HT1080 (cell line): Measurements from ENCODE around the gene CLMN. TPM values are rescaled to one million over a fixed set of nuclear protein-coding genes. Genes with fewer than 3 reads are reported as not detected.

Experiments used
- DNase-seq: peaks from one replicate; pipeline ENCODE4 v3.0.0-alpha.2; 2015; ENCODE audit warnings: low read depth
- total RNA-seq: library from RNA; depleted of rRNA; stranded (reverse); fragments of >200 nt; shearing (Covaris generic); gene quantifications from 2 replicates; pipeline ENCODE4 v1.2.3, GENCODE V29; 2014

CLMN gene
- total RNA-seq, 1 experiment from 2014 or later: 3.8 TPM

DNA sequence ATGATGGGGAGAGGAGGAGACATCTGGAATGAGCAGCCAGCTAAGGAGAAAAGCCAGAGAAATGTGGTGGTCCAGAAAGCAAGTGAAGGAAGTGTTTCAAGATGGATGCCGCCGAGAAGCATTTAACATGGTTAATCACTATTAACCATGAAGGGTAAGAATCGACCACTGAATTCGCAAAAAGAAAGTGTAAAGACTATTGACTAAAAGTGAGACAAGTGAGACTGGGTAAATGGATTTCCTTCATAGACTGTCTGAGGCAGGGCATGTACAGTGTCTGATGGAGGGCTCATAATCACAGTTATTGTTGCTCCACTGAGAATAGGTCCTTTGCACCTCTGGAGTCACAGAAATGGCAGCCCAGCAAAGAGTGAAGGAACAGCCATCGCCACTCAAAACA, 25.3 kb upstream of the CLMN start:
- DNase-seq: no peak

GRCh38 chr14:95344536-95344935, 24.8 kb upstream of the CLMN start:
- DNase-seq: no peak

DNA sequence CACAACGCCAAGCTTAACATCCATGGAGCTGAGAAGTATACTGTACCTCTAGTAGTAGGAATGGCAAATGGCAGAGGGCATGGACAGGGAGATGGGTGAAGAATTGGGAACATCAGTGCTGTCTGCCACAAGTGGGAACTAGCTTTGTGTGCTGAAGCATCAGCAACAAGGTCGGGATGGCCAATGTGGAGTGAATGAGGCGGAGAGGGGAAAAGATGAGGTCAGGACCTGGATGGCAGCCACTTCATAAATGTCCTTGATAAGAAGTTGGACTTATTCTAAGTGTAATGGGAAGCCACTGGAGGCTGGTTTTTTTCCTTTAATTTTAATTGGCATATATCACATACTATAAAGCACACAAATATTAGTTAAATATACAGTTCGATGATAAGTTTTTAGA, 21.9 kb upstream of the CLMN start:
- no peak for DNase-seq

GRCh38 chr14:95341115-95341514, 21.4 kb upstream of the CLMN start:
- peak; percentile 64 for DNase-seq

GRCh38 chr14:95340201-95340697, 20.5 kb upstream of the CLMN start:
- DNase-seq: peak; percentile 37

- DNase-seq: no peak
Measured at GRCh38 chr14:95339301-95339865, 19.7 kb upstream of the CLMN start.

DNA sequence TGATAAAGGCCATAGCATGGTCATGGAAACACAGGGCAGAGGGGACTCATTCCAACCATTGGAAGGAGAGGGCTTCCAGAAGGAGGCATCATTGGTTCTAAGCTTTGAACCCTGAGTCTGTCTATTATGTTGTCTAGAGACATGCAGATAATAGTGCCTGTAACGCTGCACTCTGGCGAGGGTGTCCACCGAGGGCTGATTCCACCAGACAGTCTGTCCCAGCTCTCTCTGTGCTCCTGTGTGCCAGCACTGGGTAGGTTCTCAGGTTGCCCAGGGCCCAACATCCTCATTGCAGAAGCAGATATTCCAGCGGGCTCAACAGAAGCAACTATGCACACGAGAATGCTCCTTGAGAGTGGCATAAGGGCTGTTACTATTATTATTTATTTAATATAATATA, 18.7 kb upstream of the CLMN start:
- no peak for DNase-seq

- no peak for DNase-seq
Measured at GRCh38 chr14:95337041-95337595, 17.4 kb upstream of the CLMN start.

DNA sequence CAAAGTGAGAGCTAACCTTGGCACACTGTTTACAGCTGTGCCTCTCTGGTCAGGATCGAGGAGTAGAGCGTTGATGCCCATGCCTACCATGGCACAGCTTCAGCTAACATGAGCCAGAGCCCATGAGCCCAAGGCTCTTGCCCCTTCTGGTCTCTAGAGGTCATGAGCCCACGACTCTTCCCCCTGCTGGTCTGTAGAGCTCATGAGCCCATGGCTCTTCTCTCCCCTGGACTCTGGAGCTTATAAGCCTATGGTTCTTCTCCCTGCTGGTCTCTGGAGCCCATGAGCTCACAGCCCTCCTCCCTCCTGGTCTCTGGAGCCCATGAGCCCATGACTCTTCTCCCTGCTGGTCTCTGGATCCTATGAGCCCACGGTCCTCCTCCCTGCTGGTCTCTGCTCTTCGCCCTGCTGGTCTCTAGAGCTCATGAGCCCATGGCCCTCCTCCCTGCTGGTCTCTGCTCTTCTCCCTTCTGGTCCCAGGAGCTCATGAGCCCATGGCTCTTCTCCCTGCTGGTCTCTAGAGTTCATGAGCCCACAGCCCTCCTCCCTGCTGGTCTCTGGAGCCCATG, 16.6 kb upstream of the CLMN start:
- no peak for DNase-seq

- DNase-seq: no peak
Measured at GRCh38 chr14:95335071-95335470, 15.4 kb upstream of the CLMN start.

- DNase-seq: no peak
Measured at GRCh38 chr14:95334044-95334443, 14.3 kb upstream of the CLMN start.

DNA sequence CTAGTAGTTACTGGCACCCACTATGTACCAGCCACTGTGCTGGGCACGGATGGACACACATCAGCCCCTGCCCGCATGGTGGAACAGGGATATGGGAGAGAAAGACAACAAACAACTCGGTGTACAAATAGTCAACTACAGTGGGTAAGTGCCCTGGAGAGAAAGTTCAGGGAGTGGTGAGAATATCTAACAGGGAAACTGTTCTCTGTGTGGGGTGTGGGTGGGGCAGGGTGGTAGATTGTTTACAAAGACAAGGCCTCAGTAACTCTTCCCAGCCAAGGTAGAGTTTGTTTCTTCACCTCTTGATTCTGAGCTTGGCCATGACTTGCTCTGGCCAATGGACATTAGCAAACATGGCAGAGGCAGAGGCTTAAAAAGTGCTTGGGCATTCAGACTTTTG, 12.9 kb upstream of the CLMN start:
- no peak for DNase-seq

GRCh38 chr14:95331708-95332408, 12.2 kb upstream of the CLMN start:
- no peak for DNase-seq

DNA sequence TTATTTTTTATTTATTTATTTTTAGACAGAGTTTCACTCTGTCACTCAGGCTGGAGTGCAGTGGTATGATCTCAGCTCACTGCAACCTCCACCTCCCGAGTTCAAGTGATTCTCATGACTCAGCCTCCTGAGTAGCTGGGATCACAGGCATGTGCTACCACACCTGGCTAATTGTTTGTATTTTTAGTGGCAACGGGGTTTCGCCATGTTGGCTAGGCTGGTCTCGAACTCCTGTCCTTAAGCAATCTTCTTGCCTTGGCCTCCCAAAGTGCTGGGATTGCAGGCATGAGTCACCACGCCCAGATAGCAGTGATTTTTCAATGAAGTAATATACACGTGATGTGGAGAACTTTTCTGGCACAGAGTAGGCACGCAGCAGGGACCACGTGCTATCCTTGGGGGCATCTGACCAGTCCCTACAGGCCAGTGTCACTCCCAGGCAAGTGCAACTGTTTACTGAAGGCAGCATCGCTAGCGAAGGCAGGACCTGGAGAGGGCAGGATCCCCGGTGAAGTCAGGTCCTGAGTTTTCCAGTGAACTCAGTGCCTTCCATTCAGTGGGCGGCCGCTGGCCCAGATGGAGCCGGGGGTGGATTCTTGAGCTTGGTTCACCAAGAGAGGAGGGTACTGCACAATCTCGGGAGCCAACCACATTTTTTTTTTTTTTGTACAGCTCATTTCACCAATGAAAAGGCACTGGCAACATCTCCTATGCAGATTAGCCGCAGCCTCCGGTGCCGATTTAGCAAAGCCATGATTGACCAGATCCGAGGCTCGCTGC, 11.1 kb upstream of the CLMN start:
- no peak for DNase-seq

DNA sequence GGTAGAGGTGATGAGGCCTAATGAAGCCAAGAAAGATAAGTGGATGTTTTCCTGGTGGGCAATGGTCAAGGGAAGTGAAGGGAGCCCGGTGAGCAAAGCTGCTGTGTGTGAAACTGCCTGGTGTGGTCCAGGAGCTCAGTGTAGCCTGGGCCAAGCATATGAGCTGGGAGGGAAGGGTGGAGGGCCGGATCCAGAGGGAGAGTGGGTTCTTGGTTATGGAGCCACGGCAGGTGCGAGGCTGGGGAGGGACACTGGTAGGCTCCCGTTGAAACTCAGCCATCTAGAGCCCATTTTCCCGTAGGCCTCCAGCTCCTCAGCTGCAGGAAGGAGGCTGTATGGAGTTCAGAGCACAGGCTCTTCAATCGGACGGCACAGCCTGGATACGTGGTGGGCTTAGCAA, 10.2 kb upstream of the CLMN start:
- DNase-seq: no peak

DNA sequence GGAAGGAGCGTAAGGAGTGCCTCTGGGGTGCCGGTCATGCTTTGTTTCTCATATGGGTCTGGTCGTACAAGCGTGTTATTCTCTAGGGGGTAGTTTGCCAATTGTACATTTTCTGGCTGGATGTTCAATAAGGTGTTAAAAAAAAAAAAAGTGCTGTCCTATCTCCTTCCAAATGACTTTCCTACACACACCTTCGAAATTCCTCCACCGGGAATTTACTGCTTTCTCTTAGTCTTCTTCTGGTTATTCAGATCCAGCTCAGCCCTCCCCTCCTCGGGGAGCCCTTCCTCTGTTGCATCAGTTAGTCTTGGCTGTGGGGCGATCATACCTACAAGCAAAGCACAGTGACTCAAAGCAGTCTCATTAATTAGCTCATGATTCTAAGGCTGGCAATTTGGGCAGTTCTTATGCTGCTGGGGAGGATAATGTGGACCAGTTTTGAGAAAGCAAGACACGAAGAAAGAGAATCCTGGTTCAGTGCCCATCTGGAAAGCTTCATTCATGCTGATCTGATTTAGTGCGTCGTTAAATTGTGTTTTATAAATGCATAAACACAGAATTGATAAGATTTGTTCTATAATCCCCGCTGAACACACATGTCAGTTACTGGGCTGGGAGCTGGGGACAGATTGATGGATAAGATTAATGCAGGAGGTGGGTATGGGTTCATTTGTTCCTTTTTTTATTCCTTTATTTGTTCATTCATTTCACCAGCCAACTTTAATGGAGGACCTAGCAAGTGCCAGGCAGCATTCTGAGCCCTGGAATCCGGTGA, 9.2 kb upstream of the CLMN start:
- no peak for DNase-seq

GRCh38 chr14:95327558-95328374, 8.1 kb upstream of the CLMN start:
- DNase-seq: no peak

DNA sequence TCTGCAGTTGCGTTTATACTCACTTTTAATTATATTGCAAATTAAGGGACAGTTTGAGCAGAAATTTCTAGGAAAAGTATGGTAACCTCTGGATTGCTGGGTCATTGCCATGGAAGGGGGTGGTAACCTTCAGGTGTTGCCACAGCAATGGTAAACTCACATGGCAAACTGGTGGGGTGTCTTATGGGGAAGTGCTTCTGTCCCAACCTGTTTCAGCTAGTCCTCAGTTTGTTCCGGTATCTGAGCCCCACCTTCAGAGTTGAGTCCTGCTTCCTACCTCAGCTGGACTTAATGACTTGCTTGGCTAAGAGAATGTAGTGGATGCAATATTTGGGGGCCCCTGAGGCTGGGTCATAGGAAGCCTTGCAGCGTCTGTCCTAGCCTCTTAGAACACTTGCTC, 7.3 kb upstream of the CLMN start:
- no peak for DNase-seq

DNA sequence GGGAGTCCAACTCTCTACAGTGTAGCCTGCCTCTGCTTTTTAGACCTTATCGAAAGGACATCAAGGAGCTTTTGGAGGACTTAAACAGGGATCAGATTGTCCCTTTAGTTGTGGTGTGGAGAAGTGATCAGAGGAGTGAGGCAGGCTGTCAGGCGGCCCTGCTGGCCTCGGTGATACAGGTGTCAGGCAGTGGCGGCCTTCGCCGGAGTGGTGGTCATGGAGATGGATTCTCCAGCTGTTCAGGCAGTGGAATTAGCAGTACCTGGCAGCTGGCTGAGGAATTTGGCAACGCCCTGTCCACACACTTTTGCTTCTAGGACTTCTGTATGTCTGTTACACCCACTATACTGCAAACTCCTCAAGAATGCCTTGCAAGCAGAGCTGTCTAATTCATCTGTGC, 4.2 kb upstream of the CLMN start:
- DNase-seq: no peak

DNA sequence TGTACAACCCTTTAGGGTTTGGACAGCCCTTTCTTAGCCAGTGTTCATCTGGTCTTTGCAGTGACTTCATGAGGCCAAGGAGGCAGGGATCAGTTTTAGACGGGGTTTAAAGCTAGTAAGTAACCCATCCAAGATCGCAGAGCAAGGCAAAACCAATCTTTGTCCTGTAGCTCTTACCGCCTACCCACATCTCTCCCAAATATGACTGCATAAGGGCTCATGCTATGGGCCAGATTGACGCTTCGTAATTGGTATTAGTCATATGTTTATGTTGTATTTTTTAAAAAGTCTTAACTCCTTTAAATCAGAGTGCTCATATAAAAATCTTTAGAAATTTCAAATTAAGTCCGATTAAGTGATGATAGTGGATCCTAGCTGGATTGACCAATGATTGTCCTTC, 3.7 kb upstream of the CLMN start:
- DNase-seq: no peak
